PC-9 (cell line): ENCODE results near the gene HRH1. TPM values are rescaled to one million over a fixed set of nuclear protein-coding genes. Genes with fewer than 3 reads are reported as not detected.

Experiments
- BruUV-seq: library from RNA; stranded (reverse); fragments of 400-500 nt; replicated peaks from 2 replicates; lab custom pipeline; 2021; lab: Mats Ljungman, UMichigan
- CTCF ChIA-PET: fragments of 300-600 bp; sonication (Branson Sonifier 250); formaldehyde crosslinking; loops from one replicate; lab custom pipeline; 2022; ENCODE audit warnings: antibody characterized with exemption; lab: Charles Lee
- POLR2A ChIA-PET: fragments of 300-600 bp; sonication (Branson Sonifier 250); formaldehyde crosslinking; loops from one replicate; lab custom pipeline; 2022; ENCODE audit warnings: antibody characterized with exemption; ENCODE audit not compliant: unreplicated experiment; lab: Charles Lee
- DNase-seq, 2 experiments: peaks; one replicate each; pipeline versions ENCODE4 v3.0.0 to v3.0.0-alpha.2; 2015 to 2022; ENCODE audit warnings: mixed read lengths in 1 of 2
- H2AFZ ChIP-seq: fragments of 200-600 bp; sonication (generic); 2 replicates; pipeline ENCODE4 v1.8.1; 2017; ENCODE audit warnings: antibody characterized with exemption
- H3F3A ChIP-seq: fragments of 200-600 bp; sonication (generic); 2 replicates; pipeline ENCODE4 v1.8.1; 2017; ENCODE audit warnings: antibody characterized with exemption, mild to moderate bottlenecking, low read depth; ENCODE audit not compliant: insufficient read depth
- H3K27ac ChIP-seq: fragments of 200-600 bp; sonication (generic); 2 replicates; pipeline ENCODE4 v1.6.1; 2016; ENCODE audit warnings: mixed run types
- H3K27me3 ChIP-seq: fragments of 200-600 bp; sonication (generic); 2 replicates; pipeline ENCODE4 v1.6.1; 2016; ENCODE audit warnings: low read depth, mixed run types; ENCODE audit not compliant: insufficient read depth
- H3K36me3 ChIP-seq: fragments of 200-600 bp; sonication (generic); 2 replicates; pipeline ENCODE4 v1.6.1; 2016; ENCODE audit warnings: low read depth, mixed run types
- H3K4me1 ChIP-seq: fragments of 200-600 bp; sonication (generic); replicated peaks from 2 replicates; pipeline ENCODE4 v1.6.1; 2016; ENCODE audit warnings: mixed run types; ENCODE audit not compliant: insufficient read depth
- H3K4me2 ChIP-seq: fragments of 200-600 bp; sonication (generic); 2 replicates; pipeline ENCODE4 v1.6.1; 2017; ENCODE audit warnings: mixed run types
- H3K4me3 ChIP-seq: fragments of 200-600 bp; sonication (generic); 2 replicates; pipeline ENCODE4 v1.6.1; 2016; ENCODE audit warnings: mixed run types
- H3K79me2 ChIP-seq: fragments of 200-600 bp; sonication (generic); 2 replicates; pipeline ENCODE4 v1.6.1; 2017; ENCODE audit warnings: low read depth, mixed run types
- H3K9me2 ChIP-seq: fragments of 200-600 bp; sonication (generic); 2 replicates; pipeline ENCODE4 v1.8.1; 2017; ENCODE audit warnings: mild to moderate bottlenecking; ENCODE audit not compliant: insufficient read depth
- H3K9me3 ChIP-seq: fragments of 200-600 bp; sonication (generic); 2 replicates; pipeline ENCODE4 v1.8.1; 2016; ENCODE audit warnings: low read depth; ENCODE audit not compliant: insufficient read depth
- H4K20me1 ChIP-seq: fragments of 200-600 bp; sonication (generic); 2 replicates; pipeline ENCODE4 v1.8.1; 2017; ENCODE audit not compliant: insufficient read depth
- CTCF ChIP-seq: fragments of 200-600 bp; sonication (generic); conservative IDR thresholded peaks from 2 replicates; pipeline ENCODE4 v1.6.1; 2017; ENCODE audit warnings: mixed run types, antibody characterized with exemption, mild to moderate bottlenecking, moderate library complexity
- EZH2 ChIP-seq: fragments of 200-600 bp; sonication (generic); IDR thresholded peaks from 2 replicates; pipeline ENCODE4 v1.8.0; 2017; ENCODE audit warnings: antibody characterized with exemption, low read depth
- intact Hi-C: fragments of 100-400 bp; cut with micrococcal nuclease; formaldehyde crosslinking; loops from one replicate; pipeline ENCODE4 v1.10.0; 2022; ENCODE audit not compliant: unreplicated experiment
- total RNA-seq: library from RNA; stranded (reverse); gene quantifications from 2 replicates; pipeline ENCODE4 v1.2.3, GENCODE V29; 2021

HRH1 gene
- total RNA-seq, 1 experiment from 2014 or later: 9.2 TPM

- no peaks in the 10 kb centered on the region; the same call in 1 of the 2 replicates for H3F3A ChIP-seq
- no peak overlapping the region for H3K4me3 ChIP-seq
- no peak overlapping the region for H2AFZ ChIP-seq
- no peaks in the 10 kb centered on the region for H4K20me1 ChIP-seq
- TF ChIP-seq CTCF: no peak
- no peak for TF ChIP-seq EZH2
- BruUV-seq: no TSS peak
- ChIA-PET CTCF (no interaction called here), POLR2A (no interaction called here)
- intact Hi-C loops: loop anchor here (5.0 kb wide), 1 partner anchor 71 kb away; no protein-coding TSS in a partner anchor
- H3K9me3 ChIP-seq: no peaks in the 10 kb centered on the region
- H3K9me2 ChIP-seq: no peaks in the 10 kb centered on the region
- H3K27ac ChIP-seq: no peak overlapping the region
- no peaks in the 10 kb centered on the region; the same call in 1 of the 2 replicates for H3K79me2 ChIP-seq
- H3K36me3 ChIP-seq: peaks cover 55% of the 10 kb centered on the region
- no peak overlapping the region for H3K4me2 ChIP-seq
- H3K4me1 ChIP-seq: peaks cover 15% of the 10 kb centered on the region
- no peaks in the 10 kb centered on the region for H3K27me3 ChIP-seq
- no peak for DNase-seq
Observed at GRCh38 chr3:11307830-11308432, 153.6 kb downstream of the HRH1 start.

GRCh38 chr3:11310258-11310657 lies 156.0 kb downstream of the HRH1 start:
- POLR2A ChIA-PET: no interaction called here
- no TSS peak for BruUV-seq

GRCh38 chr3:11312166-11312565 lies 157.9 kb downstream of the HRH1 start:
- Histone ChIP-seq H3K4me1 (no peaks in the 10 kb centered on the region), H3K79me2 (no peaks in the 10 kb centered on the region), H3K9me3 (no peaks in the 10 kb centered on the region), H4K20me1 (no peaks in the 10 kb centered on the region), H2AFZ (no peak overlapping the region), H3K27me3 (no peaks in the 10 kb centered on the region), H3K27ac (no peak overlapping the region), H3K9me2 (no peaks in the 10 kb centered on the region), H3K4me2 (no peak overlapping the region), H3K36me3 (peaks cover 52% of the 10 kb centered on the region), H3K4me3 (no peak overlapping the region), H3F3A (no peaks in the 10 kb centered on the region)
- no peak for DNase-seq
- CTCF ChIA-PET: no interaction called here
- POLR2A ChIA-PET: interaction anchor here (0.6 to 0.7 kb wide), 2 partner anchors 7 to 22 kb away, joined by 3 to 4 read pairs; no protein-coding TSS in a partner anchor
- no TSS peak for BruUV-seq
- intact Hi-C loops: no loop called here
- TF ChIP-seq CTCF: no peak
- no peak for TF ChIP-seq EZH2

More at GRCh38 chr3:11310258-11310657, 156.0 kb downstream of the HRH1 start:
- H3K27ac ChIP-seq: no peak overlapping the region
- peaks cover 6% of the 10 kb centered on the region for H3K4me1 ChIP-seq
- H3K4me3 ChIP-seq: no peak overlapping the region
- no peaks in the 10 kb centered on the region for H3K9me2 ChIP-seq
- CTCF ChIA-PET: no interaction called here
- H4K20me1 ChIP-seq: no peaks in the 10 kb centered on the region
- H2AFZ ChIP-seq: no peak overlapping the region
- H3K27me3 ChIP-seq: no peaks in the 10 kb centered on the region
- TF ChIP-seq CTCF: no peak
- intact Hi-C loops: no loop called here
- H3K9me3 ChIP-seq: no peaks in the 10 kb centered on the region
- no peaks in the 10 kb centered on the region; the same call in 1 of the 2 replicates for H3K79me2 ChIP-seq
- no peaks in the 10 kb centered on the region for H3F3A ChIP-seq
- peaks cover 53% of the 10 kb centered on the region for H3K36me3 ChIP-seq
- DNase-seq: no peak
- no peak overlapping the region for H3K4me2 ChIP-seq

Other genes starting within 250 kb of the HRH1 start
- gene SLC6A1, start 161.7 kb upstream of the HRH1 start, total RNA-seq: not detected in 2 replicates
- gene ATG7, start 117.9 kb downstream of the HRH1 start, total RNA-seq: 53.1 and 56.1 TPM in 2 replicates